ENCODE measurements around the gene RHBDD3. TPM values are rescaled to one million over a fixed set of nuclear protein-coding genes. Genes with fewer than 3 reads are reported as not detected.

Gene RHBDD3
- total RNA-seq, 1 experiment from 2014 or later = 43.5 TPM

DNA sequence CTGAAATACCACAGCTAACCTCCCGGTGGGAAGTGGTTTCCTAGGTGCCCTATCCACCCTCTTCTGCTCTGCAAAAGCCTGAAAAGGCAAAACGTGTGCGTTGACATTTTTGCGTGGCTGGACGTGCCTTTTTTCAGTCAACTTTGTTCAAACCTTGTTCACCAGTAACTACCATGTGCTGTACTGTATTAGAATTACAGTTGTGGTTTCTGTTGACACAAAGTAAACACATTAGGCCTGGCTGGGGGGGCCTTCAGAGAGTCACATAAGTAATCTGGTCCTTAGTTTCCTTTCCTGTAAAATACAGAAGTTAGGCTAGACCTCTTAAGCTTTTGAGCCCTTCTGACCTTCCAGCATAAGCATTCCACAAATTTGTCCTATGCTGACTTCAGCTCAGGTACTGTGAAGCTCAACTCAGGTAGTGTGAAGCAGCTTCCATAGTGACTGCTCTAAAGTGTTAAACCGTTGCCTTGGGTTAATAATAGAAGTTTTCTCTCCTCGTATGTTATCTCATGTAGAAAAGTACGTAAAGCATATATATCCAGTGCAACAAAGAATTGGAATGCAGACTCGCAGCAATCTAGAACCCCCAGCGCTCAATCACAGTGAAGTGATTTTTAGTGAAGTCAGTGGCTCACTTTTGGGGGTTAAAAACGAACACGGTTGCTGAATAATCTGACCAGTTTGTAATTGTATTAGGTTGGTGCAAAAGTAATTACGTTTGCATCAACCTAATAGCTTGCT is 2.1 kb upstream of the RHBDD3 start:
- DNase-seq (ENCODE audit: low read depth) = no peak

DNA sequence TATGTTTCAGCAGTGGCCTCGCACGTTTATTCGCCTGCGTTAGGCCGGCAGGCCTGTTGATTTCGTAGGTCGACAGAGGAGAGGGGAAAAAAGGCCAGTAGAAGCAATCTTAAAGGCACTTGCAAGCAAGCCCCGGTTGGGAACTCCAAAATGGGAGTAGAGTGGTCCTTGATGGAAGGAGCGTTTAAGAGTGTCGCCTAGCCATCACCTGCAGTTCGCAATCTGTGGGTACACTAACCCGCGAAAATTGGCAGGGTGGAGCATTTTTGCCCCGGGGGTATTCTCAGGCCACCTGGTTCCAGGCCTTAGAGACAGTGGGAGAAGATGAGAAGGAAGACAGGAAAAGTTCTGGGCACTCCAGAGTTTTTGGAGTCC is 1.4 kb upstream of the RHBDD3 start:
- DNase-seq (ENCODE audit: low read depth) = no peak

DNA sequence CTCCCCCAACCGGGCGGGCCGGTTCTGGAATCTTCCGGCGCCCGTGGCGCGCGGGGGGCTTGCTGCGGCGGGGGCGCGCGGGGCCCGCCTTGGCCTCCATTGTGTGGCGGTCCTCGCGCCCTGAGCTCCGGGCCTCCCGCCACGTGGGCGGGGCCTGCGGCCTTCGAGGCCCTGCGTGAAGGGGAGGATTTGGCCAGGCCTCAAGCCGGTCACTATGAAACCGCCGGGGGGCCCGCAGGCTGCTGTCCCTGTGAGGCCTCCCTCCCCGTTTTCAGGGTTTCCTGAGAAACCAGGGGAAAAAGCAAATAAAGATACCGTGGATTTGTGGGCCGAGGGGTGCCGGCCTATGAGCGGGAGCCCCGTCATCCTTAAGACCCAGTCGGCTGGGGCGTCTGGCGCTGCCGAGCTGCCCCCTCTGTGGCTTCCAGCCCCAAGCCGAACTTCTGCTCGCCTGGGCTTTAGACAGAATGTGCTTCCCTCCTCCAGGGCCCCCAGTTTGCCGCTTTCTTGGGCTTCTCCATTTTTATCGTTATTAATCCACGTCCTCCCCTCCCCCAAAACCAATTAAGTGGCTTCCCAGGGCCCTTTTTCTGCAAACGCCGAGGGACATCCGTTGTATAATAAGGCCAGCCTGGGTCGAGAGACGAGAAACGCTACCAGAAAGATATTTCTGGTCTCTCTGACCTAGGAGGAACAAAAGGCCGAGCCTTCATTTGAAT is 889 bp upstream of the RHBDD3 start:
- DNase-seq (ENCODE audit: low read depth) = peak; percentile 59

GRCh38 chr22:29267462-29267857 is 321 bp downstream of the RHBDD3 start:
- DNase-seq (ENCODE audit: low read depth) = no peak

DNA sequence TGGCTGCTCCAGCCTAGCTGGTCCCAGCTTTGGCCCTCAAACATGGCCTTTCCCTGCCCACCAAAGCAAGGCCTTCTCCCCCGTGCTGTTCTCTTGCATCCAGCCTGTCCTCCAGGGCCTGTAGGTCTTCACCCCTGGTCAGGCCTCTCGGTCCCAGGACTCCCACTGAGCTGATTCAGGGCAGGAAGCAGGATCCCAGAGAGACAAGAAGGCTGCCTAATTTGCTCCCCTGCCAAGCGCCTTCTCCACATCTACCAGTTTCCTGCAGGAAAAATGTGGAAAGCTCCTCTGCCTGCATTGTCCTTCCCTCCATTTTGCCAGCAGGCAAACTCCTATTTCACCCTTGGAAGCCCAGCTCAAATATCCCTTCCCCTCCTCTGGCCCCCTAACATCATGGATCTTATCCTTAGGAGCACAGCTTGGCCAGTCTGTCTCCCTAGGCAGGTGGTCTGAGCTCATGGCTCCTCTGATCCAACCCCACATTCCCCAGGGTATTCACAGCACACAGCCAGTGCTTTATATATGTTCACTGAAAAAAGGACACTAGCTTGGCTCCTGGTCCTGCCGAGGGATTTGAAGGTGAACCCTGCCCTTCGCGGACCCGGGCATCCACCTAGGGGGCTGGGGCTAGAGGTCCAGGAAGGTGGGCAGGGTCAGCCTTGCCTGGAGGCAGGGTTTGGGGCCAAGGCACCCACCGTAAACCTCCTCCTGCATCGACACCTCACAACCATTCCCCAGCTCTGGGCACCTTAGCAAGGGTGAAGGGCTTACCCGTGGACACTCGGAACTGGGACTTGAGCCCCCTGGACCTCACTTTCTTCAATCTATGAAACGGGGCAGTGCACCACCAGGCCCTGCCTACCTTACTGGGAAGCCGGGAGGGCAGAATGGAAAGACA is 968 bp downstream of the RHBDD3 start:
- peak; percentile 33 for DNase-seq (ENCODE audit: low read depth)

- DNase-seq (ENCODE audit: low read depth) = no peak
Measured at GRCh38 chr22:29265929-29266328, 1.9 kb downstream of the RHBDD3 start.

- no peak for DNase-seq (ENCODE audit: low read depth)
Measured at GRCh38 chr22:29265305-29265704, 2.5 kb downstream of the RHBDD3 start.

- no peak for DNase-seq (ENCODE audit: low read depth)
Measured at GRCh38 chr22:29263791-29264276, 3.9 kb downstream of the RHBDD3 start.

DNA sequence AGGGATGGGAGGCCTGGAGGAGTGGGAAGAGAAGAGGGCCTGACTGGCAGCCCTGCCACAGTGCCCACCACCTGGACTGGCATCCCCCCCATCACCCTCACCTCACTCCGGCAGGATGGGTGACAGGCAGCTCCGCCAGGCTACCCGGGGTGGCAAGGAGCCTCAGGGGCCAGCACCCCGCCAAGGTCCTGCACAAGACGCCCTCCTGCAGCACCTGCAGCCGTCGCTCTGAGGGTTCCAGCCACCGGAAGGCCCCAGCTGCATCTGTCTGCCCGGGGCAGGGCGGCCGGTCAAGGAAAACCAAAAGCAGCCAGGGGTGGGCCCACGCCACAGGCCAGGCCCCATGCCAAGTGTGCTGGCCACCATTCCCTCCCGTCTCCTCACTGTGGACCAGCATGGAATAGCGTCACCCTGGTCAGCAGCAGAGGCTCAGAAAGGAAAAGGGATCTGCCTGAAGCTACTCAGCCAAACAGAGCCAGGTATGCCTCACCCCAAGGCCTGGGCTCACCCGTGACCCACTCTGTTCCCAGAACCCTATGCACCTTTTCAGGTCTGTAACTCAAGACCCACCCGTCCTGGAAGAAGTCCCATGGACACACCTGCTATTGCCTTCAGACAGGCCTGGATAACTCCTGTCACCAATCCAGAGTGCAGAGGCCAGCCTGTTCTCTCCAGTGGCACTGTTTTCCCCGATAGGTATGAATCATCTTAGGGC is 7.0 kb downstream of the RHBDD3 start:
- DNase-seq (ENCODE audit: low read depth) = peak; percentile 23

- DNase-seq (ENCODE audit: low read depth) = no peak
Measured at GRCh38 chr22:29260031-29260560, 7.7 kb downstream of the RHBDD3 start.

- DNase-seq (ENCODE audit: low read depth) = no peak
Measured at GRCh38 chr22:29259253-29259899, 8.4 kb downstream of the RHBDD3 start.

- DNase-seq (ENCODE audit: low read depth) = no peak
Measured at GRCh38 chr22:29258407-29259252, 9.2 kb downstream of the RHBDD3 start.

- DNase-seq (ENCODE audit: low read depth) = no peak
Measured at GRCh38 chr22:29257751-29258181, 10.0 kb downstream of the RHBDD3 start.

- DNase-seq (ENCODE audit: low read depth) = no peak
Measured at GRCh38 chr22:29256606-29257325, 11.0 kb downstream of the RHBDD3 start.

DNA sequence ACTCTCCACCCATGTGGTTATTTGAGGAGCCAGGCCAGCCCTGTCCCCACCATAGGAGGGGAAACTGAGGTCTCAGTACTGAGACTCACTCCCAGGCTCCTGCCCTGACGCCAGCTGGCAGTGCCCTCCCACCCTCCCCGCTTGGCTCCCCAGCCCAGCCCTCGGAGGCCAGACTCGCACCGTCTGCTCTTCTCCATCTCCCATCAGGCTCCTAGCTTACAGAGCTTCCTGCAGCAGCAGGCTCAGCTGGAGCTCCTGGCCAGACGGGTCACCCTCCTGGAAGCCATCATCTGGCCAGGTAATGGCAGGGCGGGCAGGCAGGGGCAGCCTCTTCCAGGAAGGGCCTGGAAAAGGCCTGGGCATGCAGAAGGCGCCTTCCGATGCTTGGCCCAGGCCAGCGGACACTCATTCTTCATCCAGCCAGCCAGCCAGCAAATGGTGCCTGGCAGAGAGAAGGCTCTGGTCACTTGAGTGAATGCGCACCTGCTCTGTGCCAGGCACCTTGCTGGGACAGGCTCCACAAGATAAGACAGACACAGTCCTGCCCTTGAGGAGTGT is 12.6 kb downstream of the RHBDD3 start:
- no peak for DNase-seq (ENCODE audit: low read depth)

DNA sequence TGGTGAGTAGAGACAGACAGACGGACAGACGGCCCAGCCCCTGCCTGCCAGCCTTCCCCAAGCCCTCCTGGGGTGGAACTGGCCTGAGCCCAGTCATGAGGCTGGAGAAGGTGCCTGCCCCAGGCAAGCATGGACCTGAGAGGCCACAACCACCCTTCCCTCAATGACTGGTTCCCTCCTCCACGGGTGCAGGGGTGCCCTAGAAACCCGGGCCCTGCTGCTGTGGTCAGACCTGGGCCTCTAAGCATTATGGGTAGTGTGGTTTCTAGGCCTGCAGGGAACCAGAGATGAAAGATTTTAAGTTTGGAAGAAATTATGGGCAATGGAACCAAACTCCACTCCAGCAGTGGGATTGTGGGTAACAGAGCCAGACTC is 13.5 kb downstream of the RHBDD3 start:
- no peak for DNase-seq (ENCODE audit: low read depth)

DNA sequence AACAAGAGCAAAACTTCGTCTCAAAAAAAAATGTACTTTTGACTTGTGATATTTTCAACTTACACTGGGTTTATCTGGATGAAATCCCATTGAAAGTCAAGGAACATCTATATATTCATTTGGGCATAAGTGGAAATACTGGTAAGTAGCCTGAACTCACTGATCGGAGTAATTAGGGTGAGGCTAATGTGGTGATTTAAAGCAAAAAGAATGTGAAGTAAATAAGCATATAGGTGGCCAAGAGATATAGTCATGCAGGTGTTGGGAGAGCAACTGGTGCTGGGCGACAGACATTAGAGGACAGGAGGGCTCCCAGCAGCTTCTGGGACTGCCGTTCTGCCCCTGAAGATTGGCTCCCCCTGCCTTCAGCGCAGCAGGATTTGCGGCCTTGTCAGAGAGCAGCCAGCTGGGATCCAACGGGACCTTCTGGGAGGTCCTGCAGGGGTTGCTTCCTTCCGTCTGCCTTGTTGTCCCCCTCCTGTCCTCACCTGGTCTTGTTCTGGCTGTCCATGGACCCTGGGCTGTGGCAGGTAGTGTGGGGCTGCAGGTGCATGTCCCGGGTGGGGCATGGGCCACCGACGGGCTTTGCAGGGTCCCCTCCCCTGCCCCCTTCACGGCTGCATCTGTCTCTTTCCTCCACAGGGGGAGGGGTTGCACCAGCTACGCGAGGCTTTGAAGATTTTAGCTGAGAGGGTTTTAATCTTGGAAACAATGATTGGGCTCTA is 14.1 kb downstream of the RHBDD3 start:
- no peak for DNase-seq (ENCODE audit: low read depth)

Measured in LHCN-M2 (cell line).